ENCODE data around the gene LPGAT1.

The LPGAT1 gene

GRCh38 chr1:211753649-211754251 is 76.8 kb downstream of the LPGAT1 start:
- DNase-seq: no peak

GRCh38 chr1:211752951-211753486 is 77.5 kb downstream of the LPGAT1 start:
- DNase-seq: no peak

DNA sequence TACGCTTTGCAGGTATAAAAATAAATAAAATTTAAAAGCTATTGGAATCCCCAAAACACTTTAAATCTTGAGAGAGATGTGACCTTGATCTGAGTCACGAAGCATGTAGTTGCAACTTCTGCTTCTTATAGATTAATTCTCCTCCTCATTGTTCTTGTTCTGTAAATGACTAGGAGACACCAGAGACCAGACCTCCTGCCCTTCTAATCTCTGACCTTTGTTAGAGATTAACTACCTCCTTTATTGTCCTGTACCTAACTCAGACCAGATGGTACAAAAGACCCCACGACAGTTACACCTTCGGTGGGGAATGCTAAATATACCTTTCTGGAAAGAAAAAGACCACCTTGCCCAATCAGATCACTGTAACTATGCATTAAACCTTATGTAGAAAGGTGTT is 78.2 kb downstream of the LPGAT1 start:
- no peak for DNase-seq

DNA sequence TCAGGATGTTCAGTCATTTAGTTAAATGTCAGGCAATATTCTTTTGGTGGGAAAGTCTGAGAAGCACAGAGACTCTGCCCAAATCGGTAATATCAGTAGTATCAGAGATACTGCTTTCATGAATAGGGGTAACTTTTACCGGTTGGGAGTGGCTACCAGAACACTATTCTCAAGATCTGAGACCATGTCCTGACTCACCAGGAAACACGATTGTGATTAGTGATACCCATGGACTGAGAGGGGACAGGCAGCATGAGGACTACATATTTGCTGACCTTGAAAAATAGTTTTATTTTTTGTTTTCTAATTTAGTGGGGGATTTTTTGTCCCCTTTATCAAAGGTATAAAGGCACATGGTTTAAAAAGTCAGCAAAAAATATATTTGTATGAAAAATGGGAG is 79.1 kb downstream of the LPGAT1 start:
- DNase-seq: no peak

DNA sequence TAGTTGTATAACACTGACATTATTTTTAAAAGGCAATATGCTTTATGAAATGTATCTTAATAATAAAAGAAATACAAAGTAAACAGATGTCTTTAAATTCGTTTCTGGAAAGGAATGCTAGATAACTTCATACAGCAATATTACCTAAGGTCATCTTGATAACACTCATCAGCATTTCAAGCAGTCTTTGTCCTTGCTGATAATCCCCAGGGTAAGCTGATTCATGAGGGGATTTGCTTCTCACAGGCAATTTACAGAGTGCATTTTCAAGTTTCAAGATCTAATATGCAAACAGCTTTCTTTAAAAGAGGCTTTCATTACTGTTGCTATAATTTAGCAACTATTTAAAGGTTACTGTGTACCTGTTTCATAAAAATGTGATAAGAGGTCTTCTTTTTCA is 80.0 kb downstream of the LPGAT1 start:
- no peak for DNase-seq

DNA sequence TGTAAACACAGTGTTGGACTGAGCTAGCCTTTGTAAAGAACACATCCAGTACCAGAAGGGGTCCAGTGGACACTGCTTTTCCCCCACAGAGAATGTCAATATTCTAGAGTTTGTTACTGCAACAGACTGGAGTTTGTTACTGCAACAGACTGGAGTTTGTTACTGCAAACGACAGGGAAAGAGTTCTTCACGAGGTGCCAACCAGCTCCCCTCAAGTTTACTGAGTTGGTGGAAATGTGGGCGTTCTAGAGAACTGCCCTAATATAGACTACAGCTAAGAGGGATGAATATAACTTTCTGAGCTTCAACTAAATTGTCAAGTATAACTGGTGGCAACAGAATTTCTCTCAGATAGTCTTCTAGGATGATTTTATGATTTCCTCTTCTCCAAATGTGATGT is 81.3 kb downstream of the LPGAT1 start:
- DNase-seq: no peak

GRCh38 chr1:211748810-211749209 is 81.8 kb downstream of the LPGAT1 start:
- no peak for DNase-seq

DNA sequence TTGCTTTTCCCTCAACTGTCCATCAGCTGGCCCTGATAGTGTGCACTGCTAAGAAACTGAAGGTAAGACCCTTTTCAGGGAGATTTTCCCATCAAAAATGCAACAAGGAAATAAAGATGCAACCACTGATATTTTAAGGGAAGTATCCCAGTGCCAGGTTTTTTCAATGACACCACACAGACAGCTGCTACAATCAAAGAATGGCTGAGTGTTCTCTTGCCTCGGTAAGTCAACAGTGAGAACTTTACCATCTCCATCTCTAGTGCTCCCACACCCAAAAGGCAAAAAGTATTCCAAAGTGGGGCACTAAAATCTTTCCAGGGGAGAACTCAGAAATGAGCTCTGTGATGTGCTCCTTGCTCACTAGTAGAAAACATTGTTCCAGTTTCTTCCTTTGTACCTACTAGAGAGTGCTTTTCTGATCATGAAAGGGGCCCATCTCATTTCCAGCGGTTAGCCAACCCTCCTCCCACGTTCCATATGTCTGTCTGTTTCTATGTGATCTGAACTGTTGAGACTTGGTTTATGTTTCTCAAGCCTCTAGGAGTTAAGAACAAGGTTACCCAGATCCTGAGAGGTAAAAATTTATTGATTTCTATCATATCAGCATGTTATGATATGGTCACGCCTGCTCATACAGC is 87.6 kb downstream of the LPGAT1 start:
- no peak for DNase-seq

DNA sequence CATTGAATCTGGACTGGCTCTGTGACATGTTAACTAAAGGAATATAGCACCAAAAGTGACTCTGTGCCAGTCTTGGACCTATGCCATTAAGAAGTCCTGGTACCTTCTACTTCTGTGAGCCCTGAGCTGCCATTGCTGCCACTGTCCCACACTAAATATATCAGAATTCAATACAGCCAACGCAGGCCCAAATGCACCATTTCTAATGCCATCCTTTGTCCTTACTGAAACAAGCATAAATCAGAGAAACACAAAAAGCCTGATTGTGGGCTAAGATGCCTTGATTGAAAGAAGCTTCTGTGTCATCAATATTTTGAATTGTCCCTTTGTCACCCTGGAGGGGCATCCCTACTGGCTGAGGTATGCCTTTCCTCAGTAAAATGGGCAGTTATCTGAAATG is 88.3 kb downstream of the LPGAT1 start:
- DNase-seq: no peak

- DNase-seq: no peak
Measured at GRCh38 chr1:211741788-211742187, 88.8 kb downstream of the LPGAT1 start.

GRCh38 chr1:211741116-211741515 is 89.4 kb downstream of the LPGAT1 start:
- DNase-seq: no peak

GRCh38 chr1:211739671-211740411 is 90.7 kb downstream of the LPGAT1 start:
- no peak for DNase-seq

DNA sequence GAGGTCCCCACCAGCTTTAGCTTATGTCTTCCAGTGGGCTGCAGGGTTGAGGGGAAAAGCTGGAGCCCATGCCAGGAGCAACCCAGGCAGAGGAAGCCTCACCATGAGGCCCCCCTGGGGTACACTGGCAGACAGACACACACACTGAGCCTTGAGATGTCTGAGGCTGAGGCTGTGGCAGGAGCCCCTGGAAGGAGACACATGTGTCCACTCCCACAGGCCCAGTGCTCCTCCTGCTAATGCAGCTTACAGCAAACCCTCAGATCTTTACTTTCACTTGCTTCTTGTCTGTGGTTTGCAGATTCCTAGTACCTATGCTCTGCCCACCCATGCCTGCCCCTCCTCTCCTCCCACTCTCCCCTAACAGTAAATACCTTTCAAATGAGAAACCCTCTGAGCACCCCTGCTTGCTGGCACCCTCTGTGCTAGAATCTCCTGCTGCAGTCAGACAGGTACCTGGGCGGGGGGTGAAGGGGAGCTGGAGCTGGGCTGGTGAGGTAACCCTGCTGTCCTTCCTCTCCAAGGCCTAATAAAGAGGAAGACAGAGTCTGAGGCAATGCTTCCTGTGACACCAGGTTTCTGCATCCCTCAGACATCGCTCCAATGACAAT is 91.8 kb downstream of the LPGAT1 start:
- DNase-seq: no peak

GRCh38 chr1:211738096-211738690 is 92.4 kb downstream of the LPGAT1 start:
- DNase-seq: no peak

DNA sequence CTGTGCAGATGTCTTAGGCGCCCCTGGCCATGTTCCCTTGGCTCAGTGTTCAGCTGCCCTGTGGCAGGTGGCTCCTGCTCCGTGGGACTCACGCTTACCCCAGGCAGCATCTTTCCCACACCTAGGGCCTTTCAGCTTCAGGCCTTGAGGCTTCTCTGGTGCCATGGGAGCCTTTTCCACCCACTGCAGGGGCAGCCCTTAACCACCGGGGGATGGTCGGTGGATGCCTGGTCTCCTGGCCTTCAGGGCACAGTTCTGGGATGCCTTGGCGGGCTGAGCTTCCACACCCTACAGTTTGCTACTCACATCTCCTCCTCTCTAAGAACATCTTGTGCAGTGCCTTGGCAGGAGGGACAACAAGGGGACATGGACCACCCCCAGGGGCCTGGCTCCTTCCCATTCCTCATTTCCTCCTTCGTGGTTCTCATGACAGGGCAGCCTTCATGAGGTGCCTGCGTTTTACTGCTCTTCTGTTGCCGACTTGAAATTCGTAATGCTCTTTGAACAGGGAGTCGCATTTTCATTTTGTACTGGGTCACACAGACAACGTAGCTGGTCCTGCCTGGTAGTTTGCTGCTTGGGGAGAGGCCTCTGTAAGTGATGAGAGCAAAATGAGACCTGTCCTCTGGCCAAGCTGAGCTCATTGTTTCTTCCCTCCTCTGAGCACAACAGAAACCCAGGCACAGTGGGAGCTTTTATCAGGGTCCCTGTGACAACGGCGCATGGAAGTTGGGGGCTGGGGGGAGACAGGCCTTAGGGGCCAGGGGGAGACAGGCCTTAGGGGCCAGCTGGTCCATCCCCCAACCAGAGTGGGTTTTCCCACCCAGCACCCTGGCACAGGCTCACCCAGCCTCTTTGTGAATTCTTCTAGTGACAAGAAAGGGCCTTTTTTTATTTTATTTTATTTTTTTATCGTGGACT is 93.2 kb downstream of the LPGAT1 start:
- no peak for DNase-seq

GRCh38 chr1:211736351-211736915 is 94.1 kb downstream of the LPGAT1 start:
- no peak for DNase-seq

DNA sequence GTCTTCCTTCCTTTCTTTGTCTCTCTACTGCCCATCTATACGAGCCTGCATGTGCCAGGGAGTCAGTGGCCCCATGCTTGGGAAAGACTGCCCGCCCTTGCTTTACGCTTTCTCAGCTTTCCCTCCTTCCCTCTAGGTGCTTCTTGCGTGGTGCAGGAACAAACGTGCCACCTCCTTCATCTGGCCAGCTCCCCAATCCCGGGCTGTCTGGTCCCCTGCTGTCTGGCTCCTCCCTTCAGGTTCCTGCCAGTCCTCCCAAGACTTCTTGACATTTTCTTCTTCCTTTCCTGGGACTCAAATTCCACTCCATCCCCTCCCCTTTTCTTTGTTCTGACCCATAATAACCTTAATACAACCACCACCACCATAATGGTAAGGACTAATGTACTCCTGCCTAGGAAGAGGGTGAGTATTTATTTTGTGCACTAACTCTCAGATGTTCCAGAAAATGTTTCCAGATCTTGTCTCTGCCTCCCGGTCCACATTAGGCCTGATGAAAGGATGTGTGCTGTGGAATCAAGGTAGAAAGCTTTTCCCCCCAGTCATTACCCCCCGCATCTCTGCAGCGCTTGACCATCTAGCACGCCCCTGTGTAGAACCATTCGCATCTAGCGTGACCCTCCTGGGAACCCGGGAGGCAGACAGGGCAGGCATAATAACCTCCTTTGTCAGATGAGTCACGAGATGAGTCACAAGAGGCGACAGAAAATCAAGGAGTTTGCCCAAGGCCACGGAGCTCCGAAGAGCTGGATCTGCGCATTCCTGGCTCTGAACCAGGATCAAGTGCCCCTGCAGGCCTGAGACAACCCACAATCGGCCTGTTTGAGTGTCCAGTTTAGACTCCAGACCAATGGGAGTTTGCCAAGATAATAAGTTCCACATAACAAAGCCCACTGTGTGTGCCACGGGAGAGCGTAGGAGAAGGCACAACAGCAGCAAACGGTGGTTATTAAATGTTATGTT is 95.1 kb downstream of the LPGAT1 start:
- no peak for DNase-seq

DNA sequence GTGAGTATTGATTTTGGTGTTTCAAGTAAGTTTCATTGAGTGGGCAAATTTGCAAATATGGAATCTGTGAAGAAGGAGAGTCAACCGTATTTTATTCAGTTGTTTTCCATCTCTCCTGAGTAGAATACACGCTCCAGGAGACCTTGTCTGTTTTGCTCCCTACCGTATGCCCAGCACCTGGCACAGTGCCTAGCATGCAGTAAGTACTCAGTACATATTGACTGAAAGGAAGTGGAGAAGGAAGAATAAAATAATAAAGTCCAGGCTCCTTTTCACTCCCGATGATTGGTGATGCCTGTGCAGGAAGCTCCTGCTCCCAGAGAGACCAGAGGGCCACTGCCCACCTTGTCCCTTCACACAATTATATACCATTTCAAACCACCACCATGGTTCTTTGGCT is 95.8 kb downstream of the LPGAT1 start:
- no peak for DNase-seq

GRCh38 chr1:211734359-211734758 is 96.2 kb downstream of the LPGAT1 start:
- DNase-seq: no peak

GRCh38 chr1:211732293-211732980 is 98.1 kb downstream of the LPGAT1 start:
- DNase-seq: no peak
